GM21381 (cell line): ENCODE results near the gene EBF4.

Experiments
- ATAC-seq: cut with Tn5 transposase; IDR thresholded peaks from one replicate; pipeline ENCODE4 v1.9.1; 2021; ENCODE audit warnings: mild to moderate bottlenecking, moderate library complexity; ENCODE audit not compliant: unreplicated experiment

The EBF4 gene

GRCh38 chr20:2692036-2692885 lies at the start of gene EBF4:
TSS of gene EBF4 (plus strand) at chr20:2692780. CDS start at chr20:2693646, 866 bp downstream.
- no peak for ATAC-seq

GRCh38 chr20:2643708-2644107 lies 48.9 kb upstream of the EBF4 start:
- no peak for ATAC-seq

GRCh38 chr20:2651772-2652723 lies 40.5 kb upstream of the EBF4 start, which contains the start of gene NOP56:
TSS of gene NOP56 (plus strand) at chr20:2652632. CDS start at chr20:2652661, 29 bp downstream.
- ATAC-seq = peak; percentile 83

GRCh38 chr20:2652724-2653555 lies 39.6 kb upstream of the EBF4 start:
- ATAC-seq = peak; percentile 41

- ATAC-seq = no peak
These were observed 38.8 kb upstream of the EBF4 start for GRCh38 chr20:2653556-2654383.

- ATAC-seq = no peak
These were observed 38.2 kb upstream of the EBF4 start for GRCh38 chr20:2654384-2654822.

- ATAC-seq = no peak
These were observed 37.7 kb upstream of the EBF4 start for GRCh38 chr20:2654831-2655230.

- ATAC-seq = no peak
These were observed 37.1 kb upstream of the EBF4 start for GRCh38 chr20:2655331-2656116.

GRCh38 chr20:2656471-2657117 lies 36.0 kb upstream of the EBF4 start:
- ATAC-seq = no peak

GRCh38 chr20:2657241-2657640 lies 35.3 kb upstream of the EBF4 start:
- no peak for ATAC-seq

GRCh38 chr20:2657674-2658073 lies 34.9 kb upstream of the EBF4 start:
- no peak for ATAC-seq

- no peak for ATAC-seq
These were observed 33.9 kb upstream of the EBF4 start for GRCh38 chr20:2658414-2659354.

GRCh38 chr20:2659547-2659946 lies 33.0 kb upstream of the EBF4 start:
- ATAC-seq = no peak

GRCh38 chr20:2663364-2663886 lies 29.2 kb upstream of the EBF4 start:
- no peak for ATAC-seq

GRCh38 chr20:2663887-2664719 lies 28.5 kb upstream of the EBF4 start, which contains the start of gene IDH3B:
TSS of gene IDH3B (minus strand) at chr20:2664216. CDS start at chr20:2664188, 28 bp downstream.
- peak; percentile 87 for ATAC-seq

GRCh38 chr20:2671977-2672376 lies 20.6 kb upstream of the EBF4 start:
- no peak for ATAC-seq
